EH (cell line): Measurements from ENCODE around the gene ZNF217.
"Not testable (repeated sequence)": the region's sequence is repeated elsewhere in the genome, so short reads cannot be mapped to it uniquely, and the experiment has no call there.

Experiments used
- DNase-seq: peaks from one replicate; pipeline ENCODE4 v3.0.0-alpha.2; 2015; ENCODE audit warnings: low read depth

Gene ZNF217

DNA sequence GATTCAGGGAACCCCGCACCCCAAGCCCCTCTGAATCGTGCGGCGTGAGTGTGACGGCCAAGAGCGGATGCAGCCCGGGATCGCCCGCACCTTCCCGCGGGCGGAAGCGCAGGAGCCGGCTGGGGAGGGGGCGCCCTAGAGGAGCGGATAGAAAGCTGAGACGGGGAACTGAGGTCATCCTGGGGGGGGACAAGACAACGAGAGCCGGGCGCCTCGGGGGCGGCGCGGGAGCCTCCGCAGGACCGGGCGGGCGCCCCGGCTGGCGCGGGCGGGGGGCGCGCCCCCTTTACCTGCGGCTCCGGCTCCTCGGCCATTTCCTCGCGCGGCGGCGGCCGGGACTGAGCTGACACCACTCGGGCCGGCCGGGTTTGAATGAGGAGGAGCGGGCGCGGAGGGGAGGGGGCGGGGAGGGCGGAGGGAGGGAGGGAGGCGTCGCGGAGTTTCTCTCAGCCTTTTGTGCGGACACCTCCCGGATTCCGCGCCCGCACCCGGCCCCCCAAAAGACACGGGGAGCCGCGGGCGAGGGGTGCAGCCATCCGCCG, at the start of gene ZNF217:
Gene ZNF217, minus strand, starts transcription at position 374 of the 542 bp plus-strand sequence. CDS start 11,013 bp downstream, outside the sequence.
- DNase-seq, result peak; percentile 73

DNA sequence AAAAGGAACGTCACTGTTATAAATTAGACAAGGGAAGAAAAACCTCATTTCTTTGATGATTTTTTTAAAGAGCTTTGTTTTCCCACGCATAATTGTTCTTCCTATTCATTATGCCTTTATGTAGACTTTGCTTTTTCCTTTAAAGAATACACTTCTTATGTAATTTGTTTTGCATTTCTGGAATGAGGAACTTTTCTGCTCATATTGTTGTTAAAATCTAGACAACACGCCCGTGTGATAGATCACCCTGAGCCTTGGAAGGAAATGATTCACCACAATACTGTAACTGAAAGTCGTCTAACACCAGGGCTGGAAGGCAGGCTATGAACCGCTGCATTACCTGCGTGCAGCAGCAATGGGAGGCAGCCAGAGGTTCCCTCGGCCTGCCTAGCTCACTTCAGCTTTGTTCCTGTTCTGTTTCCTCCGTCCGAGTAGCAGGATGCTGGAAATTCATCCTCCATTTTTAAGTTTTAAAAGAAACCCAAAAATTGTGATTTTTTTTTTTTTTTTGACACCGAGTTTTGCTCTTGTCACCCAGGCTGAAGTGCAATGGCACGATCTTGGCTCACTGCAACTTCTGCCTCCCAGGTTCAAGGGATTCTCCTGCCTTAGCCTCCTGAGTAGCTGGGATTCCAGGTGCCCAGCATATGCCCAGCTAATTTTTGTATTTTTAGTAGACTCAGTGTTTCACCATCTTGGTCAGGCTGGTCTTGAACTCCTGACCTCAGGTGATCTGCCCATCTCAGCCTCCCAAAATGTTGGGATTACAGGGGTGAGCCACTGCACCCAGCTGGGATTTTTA, 49.6 kb upstream of the ZNF217 start:
- DNase-seq, result peak; percentile 83

DNA sequence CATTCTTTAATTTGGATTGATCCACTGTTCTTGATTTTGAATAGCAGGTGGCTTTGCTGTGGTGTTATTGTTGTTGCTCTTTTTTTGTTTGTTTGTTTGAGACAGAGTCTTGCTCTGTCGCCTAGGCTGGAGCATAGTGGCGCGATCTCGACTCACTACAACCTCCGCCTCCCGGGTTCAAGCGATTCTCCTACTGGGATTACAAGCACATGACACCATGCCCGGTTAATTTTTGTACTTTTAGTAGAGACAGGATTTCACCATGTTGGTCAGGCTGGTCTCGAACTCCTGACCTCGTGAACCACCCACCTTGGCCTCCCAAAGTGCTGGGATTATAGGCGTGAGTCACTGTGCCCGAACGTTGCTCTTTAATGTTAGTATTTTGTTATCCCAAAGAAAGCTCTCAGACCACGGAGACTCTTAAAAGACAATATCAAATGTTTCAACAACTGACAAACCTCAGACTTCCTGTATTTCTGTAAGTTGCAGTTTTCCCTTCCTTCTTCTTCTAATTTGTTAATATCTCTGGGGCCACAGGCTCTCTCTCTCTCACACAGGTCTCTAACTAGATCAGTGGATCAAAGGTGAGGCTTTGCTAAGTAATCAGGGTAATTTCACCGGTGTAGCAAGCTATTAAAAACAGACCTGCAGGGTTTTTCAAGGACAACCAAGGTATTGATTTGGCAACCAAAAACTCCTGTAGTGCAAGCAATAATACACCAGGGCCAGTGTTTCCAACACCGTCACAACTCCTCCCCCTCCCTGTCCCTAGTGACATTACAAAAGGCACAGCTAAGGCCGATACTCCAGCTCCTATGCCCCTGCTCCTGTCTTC, 48.8 kb upstream of the ZNF217 start:
- peak; percentile 77 for DNase-seq

DNA sequence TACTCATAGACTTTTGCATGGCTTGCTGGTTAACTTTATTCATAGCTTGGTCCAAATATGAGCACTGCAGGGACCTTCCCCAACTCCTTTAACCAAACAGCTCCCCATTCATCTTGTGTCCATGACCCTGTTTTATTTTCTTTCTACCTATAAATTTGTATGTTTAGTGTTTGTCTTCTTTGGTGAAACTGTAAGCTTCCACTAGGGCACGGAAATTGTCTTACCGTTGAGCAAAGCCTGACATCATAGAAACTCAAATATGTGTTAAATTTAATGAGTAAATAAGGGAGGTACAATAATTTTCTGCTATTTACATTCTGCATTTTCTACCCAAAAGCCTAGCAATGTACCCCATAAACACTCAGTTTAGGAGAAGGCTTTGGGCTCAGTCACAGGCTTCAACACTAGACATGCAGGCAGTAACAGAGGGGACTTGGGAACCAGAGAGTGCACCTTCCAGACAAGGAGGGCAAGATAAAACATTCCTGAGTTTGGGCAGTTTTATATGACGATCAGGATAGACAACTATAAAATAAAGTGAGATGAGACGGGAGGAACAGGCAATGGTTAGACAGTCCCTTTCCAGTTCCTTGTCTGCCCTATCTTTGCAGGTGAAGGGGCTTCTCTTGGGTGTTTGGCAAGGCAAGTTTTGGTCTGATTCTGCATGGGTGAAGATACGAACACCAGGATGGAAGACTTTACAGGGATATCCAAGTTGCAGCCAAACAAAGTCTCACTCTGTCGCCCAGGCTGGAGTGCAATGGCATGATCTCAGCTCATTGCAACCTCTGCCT, 46.2 kb upstream of the ZNF217 start:
- no peak for DNase-seq

- no peak for DNase-seq
Observed at GRCh38 chr20:53639128-53639527, 45.5 kb upstream of the ZNF217 start.

DNA sequence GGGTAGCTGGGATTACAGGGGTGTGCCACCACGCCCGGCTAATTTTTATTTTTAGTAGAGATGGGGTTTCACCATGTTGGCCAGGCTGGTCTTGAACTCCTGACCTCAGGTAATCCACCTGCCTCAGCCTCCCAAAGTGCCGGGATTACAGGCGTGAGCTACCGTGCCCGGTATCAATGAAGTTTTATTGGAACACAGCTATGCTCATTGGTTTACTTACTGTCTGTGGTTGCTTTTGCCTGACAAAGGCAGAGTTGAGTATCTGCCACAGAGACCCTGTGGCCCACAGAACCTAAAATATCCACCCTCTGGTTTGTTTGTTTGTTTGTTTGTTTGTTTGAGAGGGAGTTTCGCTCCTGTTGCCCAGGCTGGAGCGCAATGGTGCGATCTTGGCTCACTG, 43.7 kb upstream of the ZNF217 start:
- not testable (repeated sequence) for DNase-seq

DNA sequence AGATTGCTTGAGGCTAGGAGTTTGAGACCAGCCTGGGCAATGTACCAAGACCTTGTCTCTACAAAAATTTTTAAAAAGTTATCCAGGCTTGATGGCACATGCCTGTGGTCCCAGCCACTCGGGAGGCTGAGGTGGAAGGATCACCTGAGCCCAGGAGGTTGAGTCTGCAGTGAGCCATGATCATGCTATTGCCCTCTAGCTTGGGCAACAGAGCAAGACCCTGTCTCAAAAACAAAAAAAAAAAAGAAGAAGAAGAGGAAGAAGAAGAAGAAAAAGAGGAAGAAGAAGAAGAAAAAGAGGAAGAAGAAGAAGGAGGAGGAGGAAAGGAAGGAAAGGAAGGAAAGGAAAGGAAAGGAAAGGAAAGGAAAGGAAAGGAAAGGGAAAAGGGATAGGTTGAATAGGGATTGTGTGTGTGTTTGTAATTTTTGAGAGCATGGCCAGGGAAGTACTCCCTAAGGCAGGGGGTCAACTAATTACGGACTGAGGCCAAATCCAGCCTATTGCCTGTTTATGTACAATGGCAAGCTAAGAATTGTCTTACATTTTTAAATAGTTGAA, 43.0 kb upstream of the ZNF217 start:
- no peak for DNase-seq

DNA sequence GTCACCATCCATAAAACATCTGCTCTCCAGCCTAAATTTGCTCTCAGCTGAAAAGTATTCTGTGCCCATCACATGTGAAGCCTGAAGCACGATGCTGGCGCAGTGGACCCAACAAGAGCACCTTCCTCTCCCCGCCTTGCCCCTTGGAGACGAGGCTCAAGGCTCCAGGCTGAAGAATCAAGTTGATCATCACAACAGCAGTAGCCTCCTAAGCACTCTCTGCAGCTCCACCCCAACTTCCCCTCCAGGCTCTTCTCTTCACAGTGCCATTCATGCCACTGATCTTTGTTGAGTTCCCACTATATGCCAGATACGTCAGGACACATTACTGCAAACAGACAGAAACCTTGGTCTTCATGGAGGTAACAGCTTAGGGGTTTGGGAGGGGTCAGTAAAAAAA, 41.6 kb upstream of the ZNF217 start:
- no peak for DNase-seq

DNA sequence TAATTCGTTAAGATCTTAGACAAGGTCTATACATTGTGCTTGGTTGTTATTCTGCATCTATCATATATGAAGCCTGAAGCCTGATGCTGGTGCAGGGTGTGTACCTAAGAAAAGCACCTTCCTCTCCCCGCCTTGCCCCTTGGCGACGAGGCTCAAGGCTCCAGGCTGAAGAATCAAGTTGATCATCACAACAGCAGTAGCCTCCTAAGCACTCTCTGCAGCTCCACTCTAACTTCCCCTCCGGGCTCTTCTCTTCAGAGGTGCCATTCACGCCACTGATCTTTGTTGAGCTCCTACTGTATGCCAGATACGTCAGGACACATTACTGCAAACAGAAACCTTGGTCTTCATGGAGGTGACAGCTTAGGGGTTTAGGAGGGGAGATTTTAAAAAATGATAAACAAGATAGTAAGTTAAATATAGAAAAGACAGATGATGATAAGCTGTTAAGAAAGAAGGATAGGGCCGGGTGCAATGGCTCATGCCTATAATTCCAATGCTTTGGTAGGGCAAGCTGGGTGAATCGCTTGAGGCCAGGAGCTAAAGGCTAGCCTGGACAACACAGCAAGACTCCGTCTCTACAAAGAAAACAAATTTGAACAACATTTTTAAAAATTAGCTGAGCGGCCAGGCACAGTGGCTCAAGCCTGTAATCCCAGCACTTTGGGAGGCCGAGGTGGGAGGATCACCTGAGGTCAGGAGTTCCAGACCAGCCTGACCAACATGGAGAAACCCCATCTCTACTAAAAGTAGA, 38.4 kb upstream of the ZNF217 start:
- no peak for DNase-seq

GRCh38 chr20:53629436-53629835, 35.8 kb upstream of the ZNF217 start:
- no peak for DNase-seq

GRCh38 chr20:53628758-53629157, 35.1 kb upstream of the ZNF217 start:
- DNase-seq, result not testable (repeated sequence)

- DNase-seq, result no peak
Observed at GRCh38 chr20:53628076-53628475, 34.4 kb upstream of the ZNF217 start.

- DNase-seq, result not testable (repeated sequence)
Observed at GRCh38 chr20:53627001-53627400, 33.4 kb upstream of the ZNF217 start.

DNA sequence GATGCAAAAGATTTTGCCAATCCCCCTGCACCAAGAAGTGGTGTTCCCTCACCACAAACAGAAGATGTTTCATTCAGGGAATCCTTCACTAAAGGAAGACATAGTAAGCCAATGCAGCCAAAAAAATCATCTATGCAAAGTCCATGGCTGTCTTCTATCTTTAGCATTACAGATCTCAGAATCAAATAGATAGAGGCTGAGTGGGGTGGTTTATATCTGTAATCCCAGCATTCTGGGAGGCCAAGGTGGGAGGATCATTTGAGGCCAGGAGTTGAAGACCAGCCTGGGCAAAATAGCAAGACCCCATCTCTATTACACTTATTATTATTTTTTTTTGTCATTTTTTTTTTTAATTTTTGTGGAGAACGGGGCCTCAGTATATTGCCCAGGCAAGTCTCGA, 32.9 kb upstream of the ZNF217 start:
- DNase-seq, result no peak

DNA sequence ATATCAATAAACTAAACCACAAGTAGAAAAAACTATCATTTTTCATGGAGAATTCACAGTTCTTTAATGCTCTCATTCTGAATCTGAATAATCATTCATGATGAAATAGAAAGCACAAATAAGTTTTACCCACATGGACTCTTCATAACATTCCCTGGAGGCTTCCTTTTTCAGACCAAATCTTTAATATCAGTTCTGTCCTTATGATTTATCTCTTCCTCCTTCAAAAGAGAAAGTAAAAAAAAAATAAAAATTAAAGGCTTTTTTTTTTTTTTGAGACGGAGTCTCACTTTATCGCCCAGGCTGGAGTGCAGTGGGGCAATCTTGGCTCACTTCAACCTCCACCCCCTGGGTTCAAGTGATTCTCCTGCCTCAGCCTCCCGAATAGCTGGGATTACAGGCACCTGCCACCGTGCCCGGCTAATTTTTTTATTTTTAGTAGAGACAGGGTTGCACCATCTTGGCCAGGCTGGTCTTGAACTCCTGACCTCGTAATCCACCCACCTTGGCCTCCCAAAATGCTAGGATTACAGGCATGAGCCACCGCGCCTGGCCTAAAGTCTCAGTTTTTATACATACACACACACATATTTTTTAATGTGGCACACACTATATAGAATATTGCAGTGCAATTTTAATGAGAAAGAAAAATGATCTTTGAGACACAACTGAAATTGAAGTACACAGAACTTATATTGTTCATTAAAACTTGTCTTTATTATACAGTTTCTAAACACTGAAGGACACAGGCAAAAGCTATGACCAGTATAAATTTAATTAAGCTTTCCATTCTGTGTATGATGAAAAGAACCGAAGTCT, 31.9 kb upstream of the ZNF217 start:
- DNase-seq, result no peak

- not testable (repeated sequence) for DNase-seq
Observed at GRCh38 chr20:53624927-53625250, 31.2 kb upstream of the ZNF217 start.

GRCh38 chr20:53623454-53624211, 30.0 kb upstream of the ZNF217 start:
- peak; percentile 82 for DNase-seq

GRCh38 chr20:53623134-53623453, 29.5 kb upstream of the ZNF217 start:
- DNase-seq, result no peak

GRCh38 chr20:53622247-53623133, 28.9 kb upstream of the ZNF217 start:
- no peak for DNase-seq
